K562 (cell line): ENCODE measurements around the gene COL26A1. TPM values are rescaled to one million over a fixed set of nuclear protein-coding genes. Genes with fewer than 3 reads are reported as not detected.

Experiments used
- ATAC-seq: fragments of 200-7000 bp; cut with Tn5 transposase; 3 replicates; pipeline ENCODE4 v1.9.1; 2020; ENCODE audit warnings: moderate library complexity
- BruUV-seq: library from RNA; stranded (reverse); fragments of 400-500 nt; replicated peaks from 2 replicates; lab custom pipeline; 2021; lab: Mats Ljungman, UMichigan
- CTCF ChIA-PET: fragments of 300-600 bp; formaldehyde crosslinking; extraction: SDS; loops from one replicate; lab custom pipeline; 2021; ENCODE audit warnings: low intra/inter-chr PET ratio; lab: Yijun Ruan, JAX
- POLR2A ChIA-PET: fragments of 300-600, 350-650 bp; sonication (Branson Sonifier 250); formaldehyde crosslinking; extraction: SDS; loops from one replicate; lab custom pipeline; 2021; ENCODE audit warnings: antibody characterized with exemption, inconsistent platforms; lab: Yijun Ruan, JAX
- DNase-seq, 4 experiments: peaks; one replicate each; pipeline versions ENCODE4 v3.0.0 to v3.0.0-alpha.2; 2011 to 2018; ENCODE audit warnings: low spot score in 3 of 4, mixed read lengths in 3 of 4; ENCODE audit errors: extremely low read depth in 1 of 4
- FAIRE-seq: peaks from 2 replicates; lab custom pipeline; 2011; peaks lifted over from hg19 to GRCh38; lab: Jason Lieb, UNC
- H2AFZ ChIP-seq: 2 replicates; pipeline ENCODE4 v1.6.0; 2011; ENCODE audit warnings: low read depth, low read length, control low read depth, inconsistent platforms
- H3K27ac ChIP-seq: fragments of 200-600 bp; 3 replicates; pipeline ENCODE4 v1.8.0; 2011; ENCODE audit warnings: low read depth, mild to moderate bottlenecking, control low read depth, inconsistent platforms, low read length, moderate library complexity, mixed read lengths; ENCODE audit errors: extremely low read depth
- H3K27me3 ChIP-seq, 2 experiments: fragments of 300-600 bp in 1 of 2; 2 replicates in 1 of 2; 3 replicates in 1 of 2; pipeline versions ENCODE4 v1.6.0 to v1.8.0; 2011; ENCODE audit warnings: inconsistent platforms in 2 of 2, low read length in 2 of 2, mild to moderate bottlenecking in 1 of 2, mixed read lengths in 1 of 2, moderate library complexity in 1 of 2; ENCODE audit not compliant: control insufficient read depth in 2 of 2, insufficient read depth in 2 of 2
- H3K36me3 ChIP-seq: fragments of 300-600 bp; 3 replicates; pipeline ENCODE4 v1.8.0; 2011; ENCODE audit warnings: mild to moderate bottlenecking, low read length, inconsistent platforms; ENCODE audit not compliant: control insufficient read depth, insufficient read depth
- H3K4me1 ChIP-seq, 2 experiments: fragments of 200-600 bp in 1 of 2; replicated peaks in 1 of 2; 2 replicates in 1 of 2; 3 replicates in 1 of 2; pipeline versions ENCODE4 v1.5.1 to v1.8.0; 2011; ENCODE audit warnings: inconsistent platforms in 2 of 2, low read length in 2 of 2, mild to moderate bottlenecking in 1 of 2, mixed read lengths in 1 of 2, moderate library complexity in 1 of 2; ENCODE audit not compliant: control insufficient read depth in 2 of 2, insufficient read depth in 2 of 2
- H3K4me2 ChIP-seq: 2 replicates; pipeline ENCODE4 v1.6.1; 2011; ENCODE audit warnings: low read length, control low read depth, inconsistent platforms, mixed read lengths; ENCODE audit not compliant: insufficient read depth
- H3K4me3 ChIP-seq: fragments of 200-600 bp; sonication (generic), shearing (Covaris generic); 2 replicates; pipeline ENCODE4 v1.5.1; 2016; ENCODE audit warnings: control low read depth, inconsistent platforms
- H3K79me2 ChIP-seq: fragments of 200-600 bp; 3 replicates; pipeline ENCODE4 v1.8.0; 2011; ENCODE audit warnings: low read length, inconsistent platforms; ENCODE audit not compliant: control insufficient read depth, insufficient read depth
- H3K9ac ChIP-seq, 2 experiments: 2 replicates each; pipeline versions ENCODE4 v1.6.0 to v1.6.1; 2011; ENCODE audit warnings: low read depth in 2 of 2, low read length in 2 of 2, control low read depth in 1 of 2, inconsistent platforms in 1 of 2, mild to moderate bottlenecking in 1 of 2, mixed read lengths in 1 of 2; ENCODE audit not compliant: insufficient read depth in 1 of 2
- H3K9me1 ChIP-seq: one replicate; pipeline ENCODE4 v1.6.0; 2011; ENCODE audit warnings: inconsistent platforms, mild to moderate bottlenecking, low read length, moderate library complexity; ENCODE audit not compliant: control insufficient read depth, insufficient read depth
- H3K9me3 ChIP-seq: replicated peaks from 2 replicates; pipeline ENCODE4 v1.5.1; 2011; ENCODE audit warnings: low read depth, low read length, inconsistent platforms; ENCODE audit not compliant: control insufficient read depth, insufficient read depth
- H4K20me1 ChIP-seq: replicated peaks from 2 replicates; pipeline ENCODE4 v1.6.1; 2011; ENCODE audit warnings: low read length, inconsistent platforms, mixed read lengths; ENCODE audit not compliant: control insufficient read depth, insufficient read depth
- GATAD2B ChIP-seq: fragments of 450-650 bp; IDR thresholded peaks from 2 replicates; pipeline ENCODE4 v1.6.1; 2017; ENCODE audit warnings: mild to moderate bottlenecking, borderline replicate concordance
- MECOM ChIP-seq: fragments of 250-450 bp; sonication (Bioruptor Pico); IDR thresholded peaks from 2 replicates; pipeline ENCODE4 v1.8.0; 2022; ENCODE audit warnings: inconsistent platforms
- OTX1 ChIP-seq: fragments of 450-650 bp; formaldehyde crosslinking; IDR thresholded peaks from 2 replicates; pipeline ENCODE4 v1.4.0; 2022; ENCODE audit warnings: mild to moderate bottlenecking
- POU5F1 ChIP-seq: fragments of 150-350 bp; IDR thresholded peaks from 2 replicates; pipeline ENCODE4 v1.6.1; 2014; ENCODE audit warnings: borderline replicate concordance, low read length, low read depth, mild to moderate bottlenecking; ENCODE audit not compliant: partially characterized antibody
- PPARD ChIP-seq: fragments of 250-450 bp; sonication (Bioruptor Pico); IDR thresholded peaks from 2 replicates; pipeline ENCODE4 v1.8.0; 2022; ENCODE audit warnings: inconsistent platforms, mild to moderate bottlenecking, moderate library complexity
- RBFOX2 ChIP-seq: fragments of 200-400 bp; formaldehyde crosslinking; IDR thresholded peaks from 2 replicates; pipeline ENCODE4 v1.6.1; 2017; ENCODE audit warnings: low read depth, mild to moderate bottlenecking, low read length, moderate library complexity
- SMAD1 ChIP-seq: fragments of 150-350 bp; IDR thresholded peaks from 2 replicates; pipeline ENCODE4 v1.6.1; 2014; ENCODE audit warnings: low read length, low read depth; ENCODE audit not compliant: partially characterized antibody
- WGBS: fragments of 100-300 bp; shearing (Covaris generic); methylation state at CpG from one replicate; pipeline ENCODE4 v1.1.6; 2016; ENCODE audit warnings: low coverage, mixed read lengths; ENCODE audit not compliant: insufficient coverage; ENCODE audit errors: missing lambda C conversion rate; 5-methylcytosine and 5-hydroxymethylcytosine counted together
- in situ Hi-C: fragments of 300-500 bp; cut with MboI; formaldehyde crosslinking; loops from 4 replicates; pipeline ENCODE4 v1.15.0; 2018; ENCODE audit warnings: inconsistent platforms, mixed read lengths
- intact Hi-C: fragments of 100-400 bp; cut with micrococcal nuclease; formaldehyde crosslinking; loops from 2 replicates; pipeline ENCODE4 v1.14.2; 2022
- polyA plus RNA-seq, 8 experiments: library from polyadenylated mRNA; depleted of rRNA in 4 of 8; stranded (reverse) in 5 of 8; unstranded in 3 of 8; fragments of >200 nt; fragmentation: Nextera tagmentation in 2 of 8; fragmentation: Illumina TruSeq in 1 of 8; extraction: Ambion mirVana in 2 of 8; extraction: Trizol in 1 of 8; gene quantifications; 2 replicates each; pipeline versions ENCODE4 v1.2.1 to v1.2.3, GENCODE V29; 2011 to 2014; ENCODE audit warnings: inconsistent platforms in 1 of 8, missing spikeins in 1 of 8
- total RNA-seq, 7 experiments: library from RNA; depleted of rRNA in 6 of 7; stranded (reverse); fragments of >200 nt in 6 of 7; fragmentation: Illumina TruSeq in 2 of 7; extraction: Trizol in 2 of 7; gene quantifications; 2 replicates each; pipeline versions ENCODE4 v1.2.1 to v1.2.3, GENCODE V29; 2011 to 2021; ENCODE audit warnings: low replicate concordance in 1 of 7
- TF ChIP-seq, protein P1 (sequence below), 2 experiments: fragments of 450-650 bp; IDR thresholded peaks; 2 replicates each; pipeline ENCODE4 v1.6.1; 2016
- TF ChIP-seq, protein P2 (sequence below): fragments of 450-650 bp; IDR thresholded peaks from 2 replicates; pipeline ENCODE4 v1.6.1; 2018; ENCODE audit not compliant: partially characterized antibody

The COL26A1 gene
- total and polyA plus RNA-seq, 9 of the 15 experiments (the other 6 are each of a cell fraction or from before 2014, with no cell fraction given): 0.04 to 0.39 (median 0.07) TPM; not detected in 5

DNA sequence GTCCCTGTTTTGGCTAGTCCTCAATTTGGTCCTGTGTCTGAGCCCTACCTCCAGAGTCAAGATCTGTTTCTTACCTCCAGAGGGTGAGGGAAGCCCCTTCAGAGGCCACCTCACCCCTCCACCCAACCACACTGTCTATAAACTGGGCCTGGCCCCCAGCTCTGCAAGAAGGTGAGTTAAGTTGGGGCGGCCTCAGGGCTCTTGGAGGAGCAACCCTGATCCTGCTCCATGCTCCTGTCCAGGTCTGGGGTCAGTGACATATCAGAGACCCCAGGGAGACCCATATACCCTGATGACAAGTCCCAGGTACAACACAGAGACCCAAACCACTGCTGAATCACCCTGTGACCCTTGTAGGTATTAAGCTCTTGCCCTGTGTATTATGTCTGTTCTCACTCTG is 196.9 kb downstream of the COL26A1 start:
- Histone ChIP-seq H3K4me3 (no peak overlapping the region), H3K36me3 (no peaks in the 10 kb centered on the region), H3K4me2 (no peak overlapping the region), H3K4me1 (peaks cover 0 to 13% of the 10 kb centered on the region in 2 experiments; a peak in 2 of 5 replicates), H3K9ac (no peak overlapping the region), H3K27ac (no peak overlapping the region), H3K27me3 (peaks cover 7 to 62% of the 10 kb centered on the region in 2 experiments; a peak in 3 of 5 replicates), H3K9me1 (no peaks in the 10 kb centered on the region), H2AFZ (no peak overlapping the region), H3K79me2 (no peaks in the 10 kb centered on the region), H3K9me3 (no peaks in the 10 kb centered on the region), H4K20me1 (no peaks in the 10 kb centered on the region; the same call in 1 of the 2 replicates)
- TF ChIP-seq, protein P1, sequence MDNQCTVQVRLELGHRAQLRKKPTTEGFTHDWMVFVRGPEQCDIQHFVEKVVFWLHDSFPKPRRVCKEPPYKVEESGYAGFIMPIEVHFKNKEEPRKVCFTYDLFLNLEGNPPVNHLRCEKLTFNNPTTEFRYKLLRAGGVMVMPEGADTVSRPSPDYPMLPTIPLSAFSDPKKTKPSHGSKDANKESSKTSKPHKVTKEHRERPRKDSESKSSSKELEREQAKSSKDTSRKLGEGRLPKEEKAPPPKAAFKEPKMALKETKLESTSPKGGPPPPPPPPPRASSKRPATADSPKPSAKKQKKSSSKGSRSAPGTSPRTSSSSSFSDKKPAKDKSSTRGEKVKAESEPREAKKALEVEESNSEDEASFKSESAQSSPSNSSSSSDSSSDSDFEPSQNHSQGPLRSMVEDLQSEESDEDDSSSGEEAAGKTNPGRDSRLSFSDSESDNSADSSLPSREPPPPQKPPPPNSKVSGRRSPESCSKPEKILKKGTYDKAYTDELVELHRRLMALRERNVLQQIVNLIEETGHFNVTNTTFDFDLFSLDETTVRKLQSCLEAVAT (IDR thresholded peaks at IDR 0.05): no peak
- TF ChIP-seq GATAD2B (no peak), SMAD1 (no peak), OTX1 (CRISPR knock-in tag) (no peak), POU5F1 (no peak), RBFOX2 (no peak), MECOM (no peak), PPARD (CRISPR knock-in tag) (no peak)
- TF ChIP-seq, protein P2, sequence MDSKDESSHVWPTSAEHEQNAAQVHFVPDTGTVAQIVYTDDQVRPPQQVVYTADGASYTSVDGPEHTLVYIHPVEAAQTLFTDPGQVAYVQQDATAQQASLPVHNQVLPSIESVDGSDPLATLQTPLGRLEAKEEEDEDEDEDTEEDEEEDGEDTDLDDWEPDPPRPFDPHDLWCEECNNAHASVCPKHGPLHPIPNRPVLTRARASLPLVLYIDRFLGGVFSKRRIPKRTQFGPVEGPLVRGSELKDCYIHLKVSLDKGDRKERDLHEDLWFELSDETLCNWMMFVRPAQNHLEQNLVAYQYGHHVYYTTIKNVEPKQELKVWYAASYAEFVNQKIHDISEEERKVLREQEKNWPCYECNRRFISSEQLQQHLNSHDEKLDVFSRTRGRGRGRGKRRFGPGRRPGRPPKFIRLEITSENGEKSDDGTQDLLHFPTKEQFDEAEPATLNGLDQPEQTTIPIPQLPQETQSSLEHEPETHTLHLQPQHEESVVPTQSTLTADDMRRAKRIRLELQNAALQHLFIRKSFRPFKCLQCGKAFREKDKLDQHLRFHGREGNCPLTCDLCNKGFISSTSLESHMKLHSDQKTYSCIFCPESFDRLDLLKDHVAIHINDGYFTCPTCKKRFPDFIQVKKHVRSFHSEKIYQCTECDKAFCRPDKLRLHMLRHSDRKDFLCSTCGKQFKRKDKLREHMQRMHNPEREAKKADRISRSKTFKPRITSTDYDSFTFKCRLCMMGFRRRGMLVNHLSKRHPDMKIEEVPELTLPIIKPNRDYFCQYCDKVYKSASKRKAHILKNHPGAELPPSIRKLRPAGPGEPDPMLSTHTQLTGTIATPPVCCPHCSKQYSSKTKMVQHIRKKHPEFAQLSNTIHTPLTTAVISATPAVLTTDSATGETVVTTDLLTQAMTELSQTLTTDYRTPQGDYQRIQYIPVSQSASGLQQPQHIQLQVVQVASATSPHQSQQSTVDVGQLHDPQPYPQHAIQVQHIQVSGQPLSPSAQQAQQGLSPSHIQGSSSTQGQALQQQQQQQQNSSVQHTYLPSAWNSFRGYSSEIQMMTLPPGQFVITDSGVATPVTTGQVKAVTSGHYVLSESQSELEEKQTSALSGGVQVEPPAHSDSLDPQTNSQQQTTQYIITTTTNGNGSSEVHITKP: no peak
- DNase-seq (no peak), FAIRE-seq (no peak), ATAC-seq (no peak)
- POLR2A ChIA-PET: no interaction called here
- 11% methylated on average over 1 of the region's 1 CpG for WGBS
- CTCF ChIA-PET: no interaction called here
- BruUV-seq: no TSS peak
- in situ Hi-C loops (no loop called here), intact Hi-C loops (no loop called here)
